Measurements from ENCODE around the gene PXDN. TPM values are rescaled to one million over a fixed set of nuclear protein-coding genes. Genes with fewer than 3 reads are reported as not detected.

Gene PXDN
- total and polyA plus RNA-seq, 2 donors (not counting 3 experiments of a cell fraction or from before 2014, with no cell fraction given) = 231 to 308 TPM

GRCh38 chr2:1655461-1655860 lies 88.9 kb downstream of the PXDN start:
- Histone ChIP-seq H3K9me3 (replicated peaks; ENCODE audit: control insufficient read depth, insufficient read depth, low read length) (no peaks in the 10 kb centered on the region), H3K36me3 (ENCODE audit: control insufficient read depth in 2 of 2, extremely low read depth in 1 of 2, insufficient read depth in 2 of 2, low read length in 2 of 2) (peaks cover 6 to 11% of the 10 kb centered on the region in 2 experiments), H3K4me2 (ENCODE audit: insufficient read depth, low read length) (no peak overlapping the region), H3K27me3 (ENCODE audit: control insufficient read depth in 2 of 2, insufficient read depth in 2 of 2, low read length in 2 of 2) (no peaks in the 10 kb centered on the region), H3K9ac (replicated peaks; ENCODE audit: extremely low read depth, insufficient read depth, low read length) (no peak overlapping the region), H4K20me1 (replicated peaks; ENCODE audit: control insufficient read depth, extremely low read depth, insufficient read depth, low read length) (no peaks in the 10 kb centered on the region), H3K4me1 (ENCODE audit: control insufficient read depth, extremely low read depth, insufficient read depth, low read length) (peaks cover 5% of the 10 kb centered on the region), H3K4me3 (replicated peaks in 1 of 3; ENCODE audit: insufficient read depth in 1 of 3, low read depth in 1 of 3, low read length in 3 of 3) (no peak overlapping the region), H2AFZ (ENCODE audit: low read depth, low read length) (no peak overlapping the region), H3K9me1 (replicated peaks; ENCODE audit: control insufficient read depth, extremely low read depth, insufficient read depth, low read length) (no peaks in the 10 kb centered on the region), H3K27ac (ENCODE audit: insufficient read depth, low read depth, low read length) (no peak overlapping the region), H3K79me2 (ENCODE audit: control insufficient read depth, insufficient read depth, low read length) (no peaks in the 10 kb centered on the region)
- intact Hi-C loops (cut with micrococcal nuclease) (no loop called here), dilution Hi-C loops (cut with MboI; ENCODE audit: extremely low pct_ligation_motif_present, low sequenced_read_pairs) (no loop called here)
- no peak for FAIRE-seq
- POLR2A ChIA-PET = no interaction called here
- CTCF ChIA-PET = no interaction called here
- no peak for TF ChIP-seq POLR2AphosphoS5 (IDR thresholded peaks at IDR 0.05; ENCODE audit: insufficient read depth, low read depth, low read length)
- TF ChIP-seq MYC (IDR thresholded peaks at IDR 0.05; ENCODE audit: low read depth, low read length) = no peak
- TF ChIP-seq JUN (IDR thresholded peaks at IDR 0.05; ENCODE audit: borderline replicate concordance, insufficient read depth, insufficient read length, low read depth) = no peak
- TF ChIP-seq MAX (IDR thresholded peaks at IDR 0.05; ENCODE audit: insufficient read depth, insufficient read length) = no peak
- TF ChIP-seq EZH2 (IDR thresholded peaks at IDR 0.05; ENCODE audit: borderline replicate concordance, low read depth, low read length, severe bottlenecking) = no peak
- TF ChIP-seq GATA2 (IDR thresholded peaks at IDR 0.05; ENCODE audit: insufficient read depth, insufficient read length, low read depth, low read length) = no peak
- no peak for TF ChIP-seq FOS (IDR thresholded peaks at IDR 0.05; ENCODE audit: borderline replicate concordance, insufficient read depth, low read length)
- TF ChIP-seq POLR2A (IDR thresholded peaks at IDR 0.05; ENCODE audit: low read depth, low read length) = no peak
- no peak for TF ChIP-seq CTCF (IDR thresholded peaks at IDR 0.05; ENCODE audit: extremely low read depth in 1 of 2, insufficient read depth in 1 of 2, low read depth in 1 of 2, low read length in 2 of 2)
- no TSS peak for BruUV-seq (replicated peaks)
- no peak for DNase-seq (ENCODE audit: low read depth, low spot score)
